GM21619 (cell line): ENCODE results near the gene CIB2.
A peak's percentile ranks its signal among the peaks of the same experiment; 100 is the strongest.

Source experiments
- ATAC-seq: cut with Tn5 transposase; IDR thresholded peaks from one replicate; pipeline ENCODE4 v1.9.1; 2021; ENCODE audit not compliant: unreplicated experiment

CIB2 gene

DNA sequence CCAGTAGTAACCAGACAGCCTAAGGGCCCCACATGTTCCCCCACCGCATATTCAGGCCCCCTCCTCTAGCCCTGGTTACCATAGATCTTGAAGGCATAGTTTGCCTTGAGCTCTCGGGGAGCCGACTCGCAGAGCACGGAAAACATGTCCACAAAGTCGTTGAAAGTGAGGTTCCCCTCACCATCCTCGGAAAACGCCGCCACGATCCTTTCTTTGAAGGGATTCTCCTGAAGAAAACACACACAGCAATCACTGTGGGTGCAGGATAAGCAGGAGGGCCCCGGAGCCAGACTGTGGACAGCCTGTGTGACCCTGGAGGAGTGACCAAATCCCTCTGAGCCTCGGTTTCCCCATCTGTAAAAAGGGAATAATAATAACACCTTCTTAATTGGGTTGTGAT, 22.1 kb downstream of the CIB2 start:
- ATAC-seq: no peak

DNA sequence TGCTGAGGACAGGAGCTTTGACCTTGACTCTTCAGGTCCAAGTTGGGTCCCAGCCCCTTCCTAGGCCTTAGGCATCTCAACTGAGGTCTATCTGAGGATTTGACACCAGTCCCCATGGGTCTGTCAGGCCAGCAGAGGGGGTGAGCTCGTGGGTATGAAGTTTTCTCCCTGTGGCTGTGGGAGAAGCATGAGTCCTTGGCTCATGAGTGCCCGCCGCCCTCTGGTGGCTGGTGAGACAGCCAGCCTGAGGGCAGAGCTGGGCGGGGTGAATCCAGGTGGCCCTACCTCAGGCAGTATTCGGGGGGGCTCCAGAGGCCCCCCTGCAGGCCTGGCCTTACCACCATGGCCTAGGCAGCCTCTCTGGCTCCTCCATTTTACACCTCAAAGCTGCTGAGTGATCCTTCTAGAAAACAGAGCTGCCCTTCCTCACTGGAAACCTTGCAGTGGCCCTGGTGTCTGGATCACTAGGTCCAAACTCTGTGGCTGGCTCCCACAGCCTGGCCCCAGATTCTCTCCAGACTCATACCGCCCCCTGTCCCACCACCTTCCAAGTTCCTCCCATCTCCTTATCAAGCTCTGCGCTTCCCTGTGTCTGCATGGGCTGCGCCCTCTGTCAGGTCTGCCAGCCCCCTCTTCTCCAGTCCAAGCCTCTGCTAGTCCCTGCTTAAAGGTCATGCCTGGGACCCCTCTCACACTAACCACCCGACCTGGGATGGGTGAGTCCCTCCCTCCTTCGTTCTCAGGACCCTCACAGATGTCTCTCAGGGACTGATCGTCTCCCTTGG, 22.8 kb downstream of the CIB2 start:
- no peak for ATAC-seq

DNA sequence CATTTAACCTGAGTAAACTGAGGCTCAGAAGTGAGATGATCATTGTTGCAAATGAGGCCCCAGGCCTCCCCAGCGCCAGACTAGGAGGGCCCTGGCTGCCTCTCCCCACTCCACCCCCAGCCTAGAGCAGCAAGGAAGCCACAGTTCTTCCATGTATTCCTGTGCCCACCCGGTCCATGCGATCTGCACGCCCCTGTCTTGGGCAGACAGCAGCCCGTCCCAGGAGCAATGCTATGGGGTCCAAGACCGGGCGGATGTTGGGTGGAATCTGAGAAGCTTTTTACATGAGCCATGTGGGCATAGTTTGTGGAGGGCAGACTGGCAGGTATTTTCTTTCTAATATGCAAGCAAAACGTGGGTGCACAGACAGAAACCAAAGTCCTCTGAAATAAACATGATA, 23.8 kb downstream of the CIB2 start:
- no peak for ATAC-seq

DNA sequence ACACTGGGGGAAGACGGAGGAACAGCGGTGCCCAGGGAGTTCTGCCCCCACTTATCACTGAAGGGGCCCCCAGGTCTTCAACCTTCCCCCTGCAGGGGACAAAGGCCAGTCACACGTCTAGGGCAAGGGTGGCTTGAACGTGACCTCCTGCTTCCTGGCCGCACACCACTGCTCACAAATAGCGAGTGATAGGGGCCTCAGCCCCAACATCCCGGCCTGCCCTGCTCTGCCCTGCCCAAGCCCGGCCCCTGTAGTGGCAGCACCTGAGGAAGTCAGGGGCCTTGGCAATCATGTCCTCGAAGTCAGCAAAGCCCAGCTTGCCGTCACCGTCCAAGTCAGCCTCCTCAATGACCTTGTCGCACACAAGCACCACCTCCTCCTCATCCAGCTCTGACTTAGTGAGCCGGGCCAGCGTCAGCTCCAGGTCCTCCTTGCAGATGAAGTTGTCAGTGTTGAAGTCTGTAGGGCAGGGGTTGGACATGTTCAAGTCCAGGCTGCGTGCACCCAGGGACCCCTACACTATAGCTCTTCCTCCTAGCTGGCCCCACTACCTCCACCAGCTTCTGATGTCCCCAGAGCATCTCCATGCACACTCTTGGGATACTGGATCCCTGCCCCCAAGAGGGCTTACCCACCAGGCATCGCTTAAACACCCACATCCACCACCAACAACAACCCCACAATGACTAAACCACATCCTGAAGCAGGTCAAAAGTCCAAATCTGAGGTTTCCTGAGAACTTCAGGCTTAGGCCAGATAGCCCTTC, 25.6 kb downstream of the CIB2 start:
- ATAC-seq: no peak

DNA sequence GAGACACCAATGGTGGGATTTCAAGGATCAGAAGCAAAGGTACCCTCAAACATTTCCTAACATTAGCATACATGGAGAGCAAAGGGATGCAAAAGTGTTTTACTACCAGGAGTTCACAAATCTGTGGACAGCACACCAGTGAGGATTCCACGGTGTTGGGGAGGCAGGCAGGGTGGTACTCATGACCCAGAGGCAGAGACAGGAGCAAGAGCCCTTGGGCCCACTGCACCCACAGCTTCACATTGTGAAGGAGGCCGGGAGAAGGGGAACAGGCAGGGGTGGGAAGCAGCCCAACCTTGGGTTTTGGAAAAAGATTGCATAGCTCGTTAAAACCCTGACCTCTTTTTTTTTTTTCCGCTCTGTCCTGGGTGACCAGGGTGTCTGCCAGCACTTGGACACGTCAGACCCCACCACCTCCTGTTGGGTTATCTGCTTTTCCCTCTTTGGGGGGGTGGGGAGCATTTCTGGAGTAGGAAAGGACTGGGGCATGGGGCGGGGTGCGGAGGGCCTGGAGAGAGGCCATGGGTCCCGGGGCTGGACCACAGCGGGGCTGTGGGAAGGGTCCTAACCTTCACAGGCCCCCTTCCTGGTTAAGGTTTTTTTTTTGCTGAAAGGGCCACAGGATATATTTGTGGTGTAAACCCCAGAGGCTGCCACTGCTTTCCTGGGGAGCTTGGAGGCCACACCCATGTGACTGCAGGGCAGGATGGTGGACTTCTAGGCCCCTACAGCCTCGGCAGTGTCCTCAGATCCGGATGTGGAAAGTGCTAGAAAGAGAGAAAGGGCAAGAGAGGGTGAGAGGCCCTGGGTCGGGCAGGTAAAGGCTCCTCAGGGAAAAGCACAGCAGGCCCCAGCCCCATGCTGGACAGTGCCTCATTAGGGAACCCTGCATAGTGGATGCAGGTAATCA, 26.4 kb downstream of the CIB2 start:
- ATAC-seq: no peak

DNA sequence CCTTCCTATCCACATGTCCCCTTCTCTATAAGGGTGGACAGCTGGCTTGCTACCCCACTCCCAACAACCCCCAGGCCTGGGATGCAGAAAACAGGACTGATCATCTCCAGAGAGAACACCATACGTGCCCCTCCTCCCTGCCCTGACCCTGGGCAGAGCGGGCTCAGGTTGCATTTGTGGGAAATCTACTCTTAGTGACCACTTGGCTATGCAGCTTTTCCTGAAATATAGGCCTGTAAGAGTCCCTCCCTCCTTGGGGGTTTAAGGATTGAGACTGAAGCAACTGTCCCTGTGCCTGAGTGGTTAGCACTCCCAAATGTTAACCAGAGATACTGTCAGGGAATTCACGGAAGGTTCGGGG, 27.1 kb downstream of the CIB2 start:
- peak; percentile 19 for ATAC-seq

DNA sequence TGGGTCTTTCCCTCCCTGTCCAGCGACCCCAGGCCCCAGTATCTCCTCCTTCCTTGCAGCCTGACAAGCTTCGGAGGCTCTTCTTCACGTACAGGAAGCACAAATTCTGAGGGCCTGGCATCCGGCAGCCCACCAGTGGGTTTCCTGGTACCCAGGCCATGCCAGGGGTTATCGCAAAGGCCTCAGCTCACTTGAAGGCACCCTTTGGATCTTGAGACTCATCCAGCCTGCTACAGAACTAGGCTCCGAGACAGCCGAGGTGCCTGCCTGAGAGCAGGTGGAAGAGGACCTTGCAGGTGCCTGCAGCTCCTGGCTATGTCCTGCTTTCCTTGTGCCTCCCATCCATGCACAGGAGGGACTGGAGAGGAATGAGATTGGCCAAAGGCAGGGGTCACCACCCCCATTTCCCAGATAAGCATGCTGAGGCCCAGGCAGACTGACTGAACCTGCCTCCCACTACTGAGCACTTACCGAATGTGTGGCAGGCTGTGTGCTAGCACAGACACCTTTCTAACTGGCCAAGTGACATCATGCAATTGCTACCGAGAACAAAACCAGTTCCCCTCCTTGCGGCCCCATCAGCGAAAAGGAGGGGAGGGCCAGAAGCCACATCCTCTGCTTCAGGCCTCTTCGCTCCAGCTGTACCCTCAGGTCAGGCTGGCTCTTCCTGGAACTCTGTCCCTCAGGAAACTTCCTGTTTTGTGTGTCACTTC, 27.7 kb downstream of the CIB2 start:
- peak; percentile 82 for ATAC-seq

DNA sequence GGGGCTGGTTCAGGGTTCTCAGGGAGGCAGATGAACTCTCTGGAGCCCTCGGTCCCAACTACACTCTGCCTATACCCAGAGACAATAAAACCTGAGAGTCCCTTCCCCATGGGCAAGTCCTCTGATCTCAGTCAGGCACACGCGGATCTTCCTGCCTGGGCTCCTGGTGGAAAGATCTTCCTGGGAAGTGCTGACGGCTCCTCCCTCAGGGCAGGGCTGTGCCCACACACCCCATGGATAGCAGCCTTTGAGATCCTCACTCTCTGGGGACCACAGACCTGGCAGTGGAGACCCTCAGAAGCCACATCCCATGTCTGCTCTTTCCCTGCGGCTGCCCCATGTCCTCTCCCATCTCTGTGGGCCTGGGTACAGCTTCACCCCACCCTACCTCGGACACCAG, 28.5 kb downstream of the CIB2 start:
- no peak for ATAC-seq

DNA sequence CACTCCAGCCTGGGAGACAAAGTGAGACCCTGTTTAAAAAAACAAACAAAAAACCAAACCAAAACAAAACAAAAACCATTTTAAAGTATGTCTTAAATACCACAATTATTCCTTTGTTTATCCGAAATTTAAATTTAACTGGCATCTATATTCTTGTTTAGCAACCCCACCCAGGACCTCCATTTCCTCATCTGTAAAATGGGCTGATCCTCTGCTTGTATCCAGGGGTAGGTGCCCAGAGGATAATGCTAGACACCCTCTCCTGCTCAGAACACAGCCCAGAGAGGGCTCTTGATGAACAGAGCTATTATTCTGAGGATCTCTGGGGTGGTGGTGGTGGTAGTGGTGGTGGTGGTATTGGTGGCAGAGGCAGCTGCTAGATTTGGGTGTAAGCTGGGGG, 29.0 kb downstream of the CIB2 start:
- ATAC-seq: no peak

DNA sequence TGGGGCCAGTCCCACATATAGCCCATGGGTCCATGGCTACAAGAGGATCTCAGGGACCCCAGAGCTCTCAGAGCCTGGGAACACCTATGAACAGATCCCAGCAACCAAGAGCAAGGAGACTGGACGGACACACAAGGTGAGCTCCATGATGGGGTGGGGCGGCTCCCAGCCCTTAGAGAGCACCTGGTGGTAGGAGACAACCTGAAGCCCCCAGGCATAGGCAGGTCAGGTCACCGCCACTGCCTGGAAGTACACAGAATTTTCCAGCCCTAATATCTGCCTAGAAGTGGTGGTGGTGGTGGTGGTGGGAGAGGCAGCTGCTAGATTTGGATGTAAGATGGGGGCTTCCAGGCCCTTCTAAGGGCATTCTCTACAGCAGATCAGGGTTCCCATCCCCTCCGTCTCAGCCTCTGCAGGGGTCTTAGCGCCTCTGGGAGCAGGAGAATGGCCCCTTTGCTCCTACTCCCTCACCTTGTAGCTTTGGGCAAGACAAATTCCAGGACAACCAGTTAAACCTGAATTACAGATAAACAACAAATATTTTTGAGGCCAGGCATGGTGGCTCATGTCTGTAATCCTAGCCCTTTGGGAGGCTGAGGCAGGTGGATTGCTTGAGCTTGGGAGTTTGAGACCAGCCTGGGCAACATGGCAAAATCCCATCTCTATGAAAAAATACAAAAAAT, 29.7 kb downstream of the CIB2 start:
- no peak for ATAC-seq

DNA sequence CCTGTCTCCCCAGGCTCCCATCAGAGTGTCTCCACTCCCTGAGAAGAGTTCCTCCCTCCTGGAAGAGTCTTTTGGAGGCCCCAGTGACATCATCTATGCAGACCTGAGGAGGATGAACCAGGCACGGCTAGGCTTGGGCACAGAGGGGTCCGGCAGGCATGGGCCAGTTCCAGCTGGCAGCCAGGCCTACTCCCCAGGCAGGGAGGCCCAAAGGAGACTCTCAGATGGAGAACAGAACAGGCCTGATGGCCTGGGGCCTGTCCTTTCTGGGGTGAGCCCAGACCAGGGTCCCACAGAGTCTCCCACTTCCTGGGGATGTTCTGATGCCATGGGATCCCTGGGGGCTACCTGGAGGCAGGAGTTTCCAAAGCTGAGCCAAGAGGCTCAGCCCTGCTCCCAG, 30.4 kb downstream of the CIB2 start:
- ATAC-seq: no peak

DNA sequence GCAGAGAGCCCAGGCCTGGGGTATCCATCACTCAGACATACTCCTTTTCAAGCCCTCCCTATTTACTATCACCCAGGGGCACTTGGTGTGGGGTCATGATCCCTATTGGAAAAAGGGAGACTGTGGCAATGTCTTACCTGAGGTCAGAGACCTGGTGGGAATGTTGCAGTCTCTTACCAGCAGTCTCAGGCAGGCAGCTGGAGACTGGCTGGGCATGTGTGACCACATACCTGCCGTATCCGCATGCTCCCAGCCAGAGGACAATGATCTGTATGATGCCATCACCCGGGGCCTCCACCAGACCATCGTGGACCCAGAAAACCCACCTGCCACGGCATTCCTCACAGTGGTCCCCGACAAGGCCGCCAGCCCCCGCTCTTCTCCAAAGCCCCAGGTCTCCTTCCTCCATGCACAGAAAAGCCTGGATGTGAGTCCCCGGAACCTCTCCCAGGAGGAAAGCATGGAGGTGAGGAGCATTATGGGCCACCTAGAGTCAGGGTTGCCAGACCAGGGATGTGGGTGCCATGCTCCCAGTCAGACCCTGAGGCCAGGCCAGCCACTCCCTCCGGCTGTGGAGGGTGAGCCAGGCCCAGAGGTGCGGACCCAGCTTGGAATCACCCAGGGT, 33.0 kb downstream of the CIB2 start:
- ATAC-seq: no peak

DNA sequence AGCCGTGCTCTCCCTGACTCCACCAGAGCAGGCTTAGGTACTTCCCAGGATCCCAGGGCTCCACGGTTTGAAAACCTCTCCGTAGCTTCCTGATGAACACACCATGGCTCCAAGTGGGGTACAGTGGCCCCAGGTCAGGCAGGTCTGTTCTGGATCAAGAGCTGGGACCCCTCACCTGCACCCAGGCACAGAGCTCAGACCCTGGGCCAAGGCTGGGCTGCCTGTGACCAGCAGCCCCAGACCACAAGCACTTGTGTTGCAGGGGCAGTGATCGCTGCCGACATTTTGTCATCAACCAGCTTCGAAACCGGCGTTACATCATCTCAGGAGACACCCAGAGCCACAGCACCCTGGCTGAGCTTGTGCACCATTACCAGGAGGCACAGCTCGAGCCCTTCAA, 33.6 kb downstream of the CIB2 start:
- ATAC-seq: no peak

DNA sequence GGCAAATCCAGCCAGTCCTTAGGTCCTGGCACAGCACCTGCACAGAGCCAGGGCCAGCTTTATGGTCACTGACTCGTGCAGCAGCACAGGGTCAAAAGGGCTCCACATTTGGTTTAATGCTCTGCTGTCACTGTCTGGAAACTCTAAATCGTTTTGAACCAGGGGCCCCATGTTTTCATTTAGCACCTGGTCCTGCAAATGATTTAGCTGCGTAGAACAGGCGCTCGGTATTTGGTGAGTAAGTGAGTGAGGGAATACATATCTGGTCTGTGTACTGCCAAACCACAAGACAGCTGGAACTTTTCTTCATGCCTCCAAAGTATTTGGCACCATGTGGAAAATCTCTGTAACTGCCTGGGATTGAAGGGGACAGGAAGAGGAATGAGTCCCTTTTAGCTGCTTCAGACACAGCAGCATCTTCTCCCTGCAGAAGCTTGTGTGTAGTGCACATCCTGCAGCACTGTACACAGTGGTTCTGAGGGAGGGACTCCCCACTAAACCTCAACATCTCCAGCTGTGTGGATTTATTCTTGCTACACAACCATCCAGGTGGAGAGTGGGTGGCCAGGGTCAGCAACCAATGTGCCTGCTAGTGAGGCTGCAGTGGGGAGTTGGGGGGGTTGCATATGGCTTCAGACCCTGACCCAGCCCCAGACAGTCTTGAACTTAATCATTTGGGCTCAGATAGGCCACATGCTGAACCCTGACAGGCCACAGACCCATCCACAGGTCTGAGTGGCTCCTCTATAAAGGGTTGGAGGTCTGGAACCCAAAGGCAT, 37.8 kb downstream of the CIB2 start:
- ATAC-seq: no peak

DNA sequence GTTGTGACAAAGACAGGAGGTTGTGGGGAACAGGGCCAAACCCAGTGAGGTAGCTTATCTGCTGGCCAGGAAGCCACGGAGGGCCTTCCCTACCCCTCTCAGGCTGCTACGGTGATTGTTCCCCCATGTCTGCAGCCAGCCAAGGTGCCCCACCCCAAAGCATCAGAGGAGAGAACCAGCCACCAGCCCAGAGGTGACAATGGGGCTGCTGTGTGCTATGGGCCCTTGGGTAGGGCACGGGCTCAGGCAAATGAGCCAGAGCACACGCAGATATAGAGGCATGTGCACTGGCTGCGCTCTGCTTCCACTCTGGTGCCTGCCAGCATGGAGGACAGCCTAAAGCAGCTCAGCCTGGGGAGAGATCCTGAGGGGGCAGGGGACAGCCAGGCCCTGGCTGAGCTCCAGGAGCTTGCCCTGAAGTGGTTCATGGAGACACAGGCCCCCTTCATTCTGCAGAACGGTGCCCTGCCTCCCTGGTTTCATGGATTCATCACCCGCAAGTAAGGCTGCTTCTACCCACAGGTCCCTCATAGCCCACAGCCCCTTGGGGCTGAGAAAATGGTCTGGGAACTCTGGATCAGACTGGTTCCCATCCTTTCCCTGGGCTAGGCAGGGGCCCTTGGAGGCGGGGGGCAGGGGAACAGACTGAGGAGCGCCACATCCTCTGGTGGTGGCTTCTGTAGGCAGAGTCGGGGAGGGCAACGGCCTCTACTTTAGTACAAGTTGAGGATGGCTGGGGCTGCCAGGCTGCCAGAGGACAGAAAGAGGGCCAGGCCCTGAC, 38.8 kb downstream of the CIB2 start, which contains the start of gene SH2D7:
Gene SH2D7, plus strand, starts transcription at position 301 of the 781 bp plus-strand sequence. Its CDS starts 24 bp downstream, at position 325.
- ATAC-seq: no peak

DNA sequence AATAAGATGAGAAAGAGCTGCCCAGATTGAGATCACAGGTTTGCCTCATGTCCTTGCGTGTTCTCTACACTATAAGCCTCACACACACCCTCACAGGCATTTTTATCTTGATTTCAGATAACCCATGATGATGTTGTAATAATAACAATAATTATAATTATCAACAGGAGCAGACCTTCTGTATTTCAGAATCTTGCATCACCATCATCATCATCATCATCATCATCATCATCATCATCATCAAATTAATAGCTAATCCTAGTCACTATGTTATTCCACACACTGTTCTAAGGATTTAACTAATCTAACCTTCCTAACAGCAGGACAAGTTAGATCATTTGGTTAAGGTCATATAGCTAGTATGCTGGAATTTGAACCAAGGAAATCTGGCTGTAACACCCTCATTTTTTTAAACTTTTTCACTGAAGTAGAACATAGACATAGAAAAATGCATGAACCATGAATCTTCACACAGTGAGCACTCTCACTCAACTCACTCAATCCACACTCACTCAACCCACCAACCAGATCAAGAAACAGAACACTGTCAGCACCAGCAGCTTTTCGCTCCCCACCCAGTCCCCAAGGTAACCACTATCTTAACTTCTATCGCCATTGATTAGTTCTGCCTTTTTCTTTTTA, 40.7 kb downstream of the CIB2 start:
- ATAC-seq: no peak

DNA sequence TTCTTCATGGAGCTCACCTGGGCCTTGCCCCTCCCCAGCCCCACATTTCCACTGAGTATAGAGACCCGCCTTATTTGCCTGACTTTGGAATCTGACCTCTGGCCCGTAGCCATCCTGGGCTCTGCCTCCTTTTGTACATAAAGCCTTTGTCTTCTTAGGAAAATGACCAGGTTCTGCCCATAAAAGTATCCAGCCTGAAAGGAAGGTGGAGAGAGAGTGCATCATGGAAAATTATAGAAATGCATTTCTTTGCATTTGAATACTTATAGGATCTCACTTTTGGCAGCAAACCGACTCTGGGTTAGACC, 42.5 kb downstream of the CIB2 start:
- ATAC-seq: no peak
